ENCODE results near the gene GEMIN5. TPM values are rescaled to one million over a fixed set of nuclear protein-coding genes. Genes with fewer than 3 reads are reported as not detected.

The GEMIN5 gene
- total RNA-seq, 1 donor: 23.3 TPM

DNA sequence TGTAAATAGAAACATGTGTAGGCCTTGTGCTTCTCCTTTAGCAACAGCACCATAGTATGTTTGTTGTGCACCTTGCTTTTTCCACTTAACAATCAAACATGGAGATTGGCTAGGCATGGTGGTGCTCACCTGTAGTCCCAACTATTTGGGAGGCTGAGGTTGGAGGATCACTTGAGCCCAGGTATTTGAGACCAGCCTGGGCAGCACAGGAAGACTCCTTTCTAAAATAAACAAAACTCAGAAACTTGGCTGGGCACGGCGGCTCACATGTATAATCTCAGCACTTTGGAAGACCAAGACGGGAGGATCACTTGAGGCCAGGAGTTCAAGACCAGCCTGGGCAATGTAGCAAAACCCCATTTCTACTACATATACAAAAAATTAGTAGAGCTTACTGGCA lies 86.7 kb downstream of the GEMIN5 start:
- no peak overlapping the region for H3K4me3 ChIP-seq (ENCODE audit: low read depth, low read length)
- no peak for DNase-seq (ENCODE audit: low read depth)
- TF ChIP-seq, protein P1, sequence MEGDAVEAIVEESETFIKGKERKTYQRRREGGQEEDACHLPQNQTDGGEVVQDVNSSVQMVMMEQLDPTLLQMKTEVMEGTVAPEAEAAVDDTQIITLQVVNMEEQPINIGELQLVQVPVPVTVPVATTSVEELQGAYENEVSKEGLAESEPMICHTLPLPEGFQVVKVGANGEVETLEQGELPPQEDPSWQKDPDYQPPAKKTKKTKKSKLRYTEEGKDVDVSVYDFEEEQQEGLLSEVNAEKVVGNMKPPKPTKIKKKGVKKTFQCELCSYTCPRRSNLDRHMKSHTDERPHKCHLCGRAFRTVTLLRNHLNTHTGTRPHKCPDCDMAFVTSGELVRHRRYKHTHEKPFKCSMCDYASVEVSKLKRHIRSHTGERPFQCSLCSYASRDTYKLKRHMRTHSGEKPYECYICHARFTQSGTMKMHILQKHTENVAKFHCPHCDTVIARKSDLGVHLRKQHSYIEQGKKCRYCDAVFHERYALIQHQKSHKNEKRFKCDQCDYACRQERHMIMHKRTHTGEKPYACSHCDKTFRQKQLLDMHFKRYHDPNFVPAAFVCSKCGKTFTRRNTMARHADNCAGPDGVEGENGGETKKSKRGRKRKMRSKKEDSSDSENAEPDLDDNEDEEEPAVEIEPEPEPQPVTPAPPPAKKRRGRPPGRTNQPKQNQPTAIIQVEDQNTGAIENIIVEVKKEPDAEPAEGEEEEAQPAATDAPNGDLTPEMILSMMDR (IDR thresholded peaks at IDR 0.05; ENCODE audit: insufficient read depth, low read depth, low read length): no peak

- peak within 1 kb of the TSS; percentile 73 for H3K4me3 ChIP-seq (ENCODE audit: low read depth, low read length)
- peak; percentile 89 for DNase-seq (ENCODE audit: low read depth)
- TF ChIP-seq, protein P1 (IDR thresholded peaks at IDR 0.05; ENCODE audit: insufficient read depth, low read depth, low read length): no peak
Measured at GRCh38 chr5:154850255-154851062, 87.6 kb downstream of the GEMIN5 start, which contains the start of gene FAXDC2. Gene FAXDC2 (minus strand): TSS chr5:154850603. CDS start chr5:154838178, 12,425 bp downstream.

GRCh38 chr5:154849791-154850201 lies 88.2 kb downstream of the GEMIN5 start:
- TF ChIP-seq, protein P1 (IDR thresholded peaks at IDR 0.05; ENCODE audit: insufficient read depth, low read depth, low read length): peak; percentile 17
- H3K4me3 ChIP-seq (ENCODE audit: low read depth, low read length): peak overlapping the region; percentile 73
- DNase-seq (ENCODE audit: low read depth): peak; percentile 73

GRCh38 chr5:154849264-154849785 lies 88.7 kb downstream of the GEMIN5 start:
- DNase-seq (ENCODE audit: low read depth): no peak
- peak overlapping the region; percentile 73 for H3K4me3 ChIP-seq (ENCODE audit: low read depth, low read length)
- TF ChIP-seq, protein P1 (IDR thresholded peaks at IDR 0.05; ENCODE audit: insufficient read depth, low read depth, low read length): no peak

- TF ChIP-seq, protein P1 (IDR thresholded peaks at IDR 0.05; ENCODE audit: insufficient read depth, low read depth, low read length): no peak
- H3K4me3 ChIP-seq (ENCODE audit: low read depth, low read length): no peak overlapping the region
- no peak for DNase-seq (ENCODE audit: low read depth)
Measured at GRCh38 chr5:154844809-154845208, 93.2 kb downstream of the GEMIN5 start.

DNA sequence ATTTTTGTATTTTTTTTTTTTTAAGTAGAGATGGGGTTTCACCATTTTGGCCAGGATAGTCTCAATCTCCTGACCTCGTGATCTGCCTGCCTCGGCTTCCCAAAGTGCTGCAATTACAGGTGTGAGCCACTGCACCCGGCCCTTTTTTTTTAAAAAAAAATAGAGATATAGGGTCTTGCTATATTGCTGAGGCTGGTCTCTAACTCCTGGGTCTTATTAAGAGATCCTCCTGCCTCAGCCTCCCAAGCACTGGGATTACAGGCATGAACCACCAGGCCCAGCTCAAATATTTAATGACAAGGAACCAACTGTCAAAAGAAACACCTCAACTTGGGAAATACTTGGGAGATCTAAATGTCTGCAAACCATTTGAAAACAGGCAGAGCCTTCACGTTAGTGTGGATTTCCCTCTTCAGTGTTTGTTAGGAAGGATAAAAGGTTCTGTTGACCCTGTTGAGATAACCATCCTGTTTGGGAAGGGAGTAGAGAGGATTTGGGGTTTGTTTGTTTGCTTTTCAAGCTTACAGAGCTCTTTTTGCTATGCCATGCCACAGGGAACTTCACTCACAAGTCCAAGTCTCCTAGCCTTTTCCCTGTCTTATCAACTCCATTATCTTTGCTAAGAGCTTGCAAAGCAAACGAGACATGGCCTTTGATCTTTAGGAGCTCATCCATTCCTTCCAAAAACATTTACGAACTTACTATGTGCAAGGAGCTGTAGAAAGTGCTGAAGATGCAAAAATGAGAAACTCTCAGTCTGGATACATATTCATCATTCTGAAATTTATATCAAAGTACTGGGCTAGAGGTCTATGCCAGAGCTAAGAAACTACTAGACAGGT lies 95.1 kb downstream of the GEMIN5 start:
- no peak for DNase-seq (ENCODE audit: low read depth)
- no peak overlapping the region for H3K4me3 ChIP-seq (ENCODE audit: low read depth, low read length)
- TF ChIP-seq, protein P1 (IDR thresholded peaks at IDR 0.05; ENCODE audit: insufficient read depth, low read depth, low read length): no peak

Data from fibroblast of villous mesenchyme (primary cell).